OCI-LY1 (cell line): Measurements from ENCODE around the gene ETV3L.

Experiments used
- H2AFZ ChIP-seq: fragments of 200-600 bp; sonication (generic), shearing (Covaris generic); 2 replicates; pipeline ENCODE4 v1.6.0; 2014; ENCODE audit warnings: antibody characterized with exemption, mild to moderate bottlenecking, low read length
- H3F3A ChIP-seq: fragments of 200-600 bp; sonication (generic), shearing (Covaris generic); 2 replicates; pipeline ENCODE4 v1.6.0; 2014; ENCODE audit warnings: mild to moderate bottlenecking, antibody characterized with exemption, low read length, moderate library complexity; ENCODE audit not compliant: insufficient read depth
- H3K27ac ChIP-seq: fragments of 200-600 bp; sonication (generic); 2 replicates; pipeline ENCODE4 v1.5.1; 2014; ENCODE audit warnings: low read length, mixed run types, mild to moderate bottlenecking, low read depth; ENCODE audit not compliant: poor library complexity, severe bottlenecking
- H3K27me3 ChIP-seq: fragments of 200-600 bp; sonication (generic); 2 replicates; pipeline ENCODE4 v1.6.0; 2014; ENCODE audit warnings: antibody characterized with exemption, mild to moderate bottlenecking, low read length, moderate library complexity; ENCODE audit not compliant: insufficient read depth
- H3K36me3 ChIP-seq: fragments of 200-600 bp; sonication (generic); 2 replicates; pipeline ENCODE4 v1.6.1; 2014; ENCODE audit warnings: mild to moderate bottlenecking, antibody characterized with exemption, low read length, moderate library complexity, mixed read lengths; ENCODE audit not compliant: insufficient read depth
- H3K4me1 ChIP-seq: fragments of 200-600 bp; sonication (generic); 2 replicates; pipeline ENCODE4 v1.5.1; 2014; ENCODE audit warnings: mild to moderate bottlenecking, low read length, moderate library complexity; ENCODE audit not compliant: insufficient read depth, severe bottlenecking
- H3K4me2 ChIP-seq: fragments of 200-600 bp; sonication (generic), shearing (Covaris generic); 2 replicates; pipeline ENCODE4 v1.6.1; 2014; ENCODE audit warnings: low read length
- H3K4me3 ChIP-seq: fragments of 200-600 bp; sonication (generic); 2 replicates; pipeline ENCODE4 v1.5.1; 2014; ENCODE audit warnings: low read length, low read depth, mild to moderate bottlenecking, mixed read lengths; ENCODE audit not compliant: poor library complexity, severe bottlenecking
- H3K79me2 ChIP-seq: fragments of 200-600 bp; shearing (Covaris generic); 2 replicates; pipeline ENCODE4 v1.6.1; 2016; ENCODE audit warnings: mixed run types, low read length, mixed read lengths; ENCODE audit not compliant: insufficient read depth
- H3K9ac ChIP-seq: fragments of 200-600 bp; sonication (generic), shearing (Covaris generic); 2 replicates; pipeline ENCODE4 v1.6.1; 2014; ENCODE audit warnings: mild to moderate bottlenecking, low read length, mixed read lengths
- H3K9me2 ChIP-seq: fragments of 200-600 bp; sonication (generic), shearing (Covaris generic); 2 replicates; pipeline ENCODE4 v1.6.1; 2014; ENCODE audit warnings: low read depth, mild to moderate bottlenecking, low read length, mixed read lengths
- H3K9me3 ChIP-seq: fragments of 200-600 bp; shearing (Covaris generic); 2 replicates; pipeline ENCODE4 v1.6.1; 2014; ENCODE audit warnings: low read length, mixed read lengths
- H4K20me1 ChIP-seq: fragments of 200-600 bp; sonication (generic), shearing (Covaris generic); 2 replicates; pipeline ENCODE4 v1.6.0; 2016; ENCODE audit warnings: mild to moderate bottlenecking, low read length; ENCODE audit not compliant: insufficient read depth
- CTCF ChIP-seq: fragments of 200-600 bp; sonication (generic), shearing (Covaris generic); IDR thresholded peaks from 2 replicates; pipeline ENCODE4 v1.5.1; 2017; ENCODE audit warnings: mild to moderate bottlenecking, antibody characterized with exemption, low read length, moderate library complexity, mixed read lengths
- EZH2 ChIP-seq: fragments of 200-600 bp; sonication (generic), shearing (Covaris generic); IDR thresholded peaks from 2 replicates; pipeline ENCODE4 v1.8.0; 2017; ENCODE audit warnings: borderline replicate concordance, mixed run types, mild to moderate bottlenecking, antibody characterized with exemption, low read length, moderate library complexity, mixed read lengths

ETV3L gene

GRCh38 chr1:157135070-157135469 is 35.5 kb upstream of the ETV3L start:
- peaks cover 21% of the 10 kb centered on the region for H3K4me1 ChIP-seq

GRCh38 chr1:157134442-157134841 is 34.8 kb upstream of the ETV3L start:
- Histone ChIP-seq H3K9ac (no peak overlapping the region), H3K27ac (no peak overlapping the region), H3K9me3 (no peaks in the 10 kb centered on the region), H3K79me2 (peaks cover 14% of the 10 kb centered on the region; the same call in 1 of the 2 replicates), H3K4me1 (peaks cover 21% of the 10 kb centered on the region), H3K4me3 (no peak overlapping the region), H3F3A (peaks cover 4% of the 10 kb centered on the region; the same call in 1 of the 2 replicates), H3K36me3 (peaks cover 64% of the 10 kb centered on the region), H2AFZ (no peak overlapping the region), H3K27me3 (no peaks in the 10 kb centered on the region), H4K20me1 (no peaks in the 10 kb centered on the region), H3K4me2 (no peak overlapping the region), H3K9me2 (no peaks in the 10 kb centered on the region)
- TF ChIP-seq EZH2 (no peak), CTCF (no peak)

More at GRCh38 chr1:157135070-157135469, 35.5 kb upstream of the ETV3L start:
- H3F3A ChIP-seq, result peaks cover 7% of the 10 kb centered on the region; the same call in 1 of the 2 replicates
- H4K20me1 ChIP-seq, result no peaks in the 10 kb centered on the region
- H2AFZ ChIP-seq, result no peak overlapping the region
- no peaks in the 10 kb centered on the region for H3K9me3 ChIP-seq
- H3K36me3 ChIP-seq, result peaks cover 61% of the 10 kb centered on the region
- H3K27ac ChIP-seq, result no peak overlapping the region
- H3K27me3 ChIP-seq, result no peaks in the 10 kb centered on the region
- no peak overlapping the region for H3K9ac ChIP-seq
- H3K4me3 ChIP-seq, result no peak overlapping the region
- no peaks in the 10 kb centered on the region for H3K9me2 ChIP-seq
- H3K4me2 ChIP-seq, result no peak overlapping the region
- H3K79me2 ChIP-seq, result peaks cover 14% of the 10 kb centered on the region; the same call in 1 of the 2 replicates
- TF ChIP-seq EZH2 (no peak), CTCF (no peak)

- TF ChIP-seq CTCF (no peak), EZH2 (no peak)
- no peaks in the 10 kb centered on the region for H3K9me3 ChIP-seq
- H3K36me3 ChIP-seq, result peaks cover 71% of the 10 kb centered on the region
- H2AFZ ChIP-seq, result no peak overlapping the region
- no peaks in the 10 kb centered on the region for H4K20me1 ChIP-seq
- H3K4me3 ChIP-seq, result no peak overlapping the region
- H3K79me2 ChIP-seq, result peaks cover 14% of the 10 kb centered on the region; the same call in 1 of the 2 replicates
- no peaks in the 10 kb centered on the region for H3K27me3 ChIP-seq
- H3K4me2 ChIP-seq, result no peak overlapping the region
- peaks cover 13% of the 10 kb centered on the region for H3K4me1 ChIP-seq
- no peak overlapping the region for H3K27ac ChIP-seq
- no peaks in the 10 kb centered on the region for H3F3A ChIP-seq
- H3K9ac ChIP-seq, result no peak overlapping the region
- no peaks in the 10 kb centered on the region for H3K9me2 ChIP-seq
Measured at GRCh38 chr1:157133426-157133825, 33.8 kb upstream of the ETV3L start.
